RPMI8226 (cell line): ENCODE results near the gene OR52E6.

Experiments used
- DNase-seq: peaks from one replicate; pipeline ENCODE4 v3.0.0-alpha.2; 2015

OR52E6 gene

DNA sequence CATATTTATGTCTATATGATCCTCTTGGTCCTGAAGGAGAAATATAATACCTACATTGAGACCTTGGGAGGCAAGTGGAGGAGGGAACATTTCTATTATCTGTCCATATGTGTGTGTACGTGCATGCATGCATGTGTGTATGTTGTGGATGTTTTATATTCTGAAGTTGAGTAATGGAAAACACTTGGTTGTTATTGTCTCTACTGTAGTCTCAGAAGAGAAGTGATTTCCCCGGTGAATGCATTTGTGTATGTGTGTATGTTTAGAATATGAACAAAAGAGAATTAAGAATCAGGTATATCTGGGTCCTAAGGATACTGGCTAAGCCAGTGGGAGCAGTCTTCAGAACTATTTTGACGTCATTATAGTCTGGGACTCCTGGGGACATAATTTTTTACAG, 50.5 kb downstream of the OR52E6 start, which contains the start of gene OR52N1:
Gene OR52N1, minus strand, starts transcription at position 101 of the 400 bp plus-strand sequence. CDS start 2,449 bp downstream, outside the sequence.
- no peak for DNase-seq
